NB4 (cell line): Measurements from ENCODE around the gene HECA.
"Not testable (repeated sequence)": the region's sequence is repeated elsewhere in the genome, so short reads cannot be mapped to it uniquely, and the experiment has no call there.

ENCODE experiments used
- DNase-seq: peaks from one replicate; pipeline ENCODE4 v3.0.0; 2010; ENCODE audit warnings: low read depth
- H3K4me3 ChIP-seq: one replicate; pipeline ENCODE4 v1.5.1; 2011; ENCODE audit warnings: mild to moderate bottlenecking, low read depth, low read length, moderate library complexity
- CTCF ChIP-seq: IDR thresholded peaks from one replicate; pipeline ENCODE4 v1.5.1; 2012; ENCODE audit warnings: low read depth, low read length
- MAX ChIP-seq: IDR thresholded peaks from 2 replicates; pipeline ENCODE4 v1.6.1; 2011; ENCODE audit warnings: low read depth, low read length
- MYC ChIP-seq: IDR thresholded peaks from 2 replicates; pipeline ENCODE4 v1.6.1; 2011; ENCODE audit warnings: low read depth, low read length
- POLR2A ChIP-seq: IDR thresholded peaks from 2 replicates; pipeline ENCODE4 v1.6.1; 2011; ENCODE audit warnings: mild to moderate bottlenecking; ENCODE audit not compliant: insufficient read length; ENCODE audit errors: extremely low read depth

HECA gene

GRCh38 chr6:139198529-139199288 is 63.8 kb downstream of the HECA start:
- H3K4me3 ChIP-seq: no peak overlapping the region
- no peak for DNase-seq
- TF ChIP-seq MYC (no peak), POLR2A (no peak), MAX (no peak), CTCF (no peak)

GRCh38 chr6:139201378-139201777 is 66.5 kb downstream of the HECA start:
- TF ChIP-seq POLR2A (no peak), CTCF (no peak), MYC (no peak), MAX (no peak)
- H3K4me3 ChIP-seq: no peak overlapping the region
- no peak for DNase-seq

DNA sequence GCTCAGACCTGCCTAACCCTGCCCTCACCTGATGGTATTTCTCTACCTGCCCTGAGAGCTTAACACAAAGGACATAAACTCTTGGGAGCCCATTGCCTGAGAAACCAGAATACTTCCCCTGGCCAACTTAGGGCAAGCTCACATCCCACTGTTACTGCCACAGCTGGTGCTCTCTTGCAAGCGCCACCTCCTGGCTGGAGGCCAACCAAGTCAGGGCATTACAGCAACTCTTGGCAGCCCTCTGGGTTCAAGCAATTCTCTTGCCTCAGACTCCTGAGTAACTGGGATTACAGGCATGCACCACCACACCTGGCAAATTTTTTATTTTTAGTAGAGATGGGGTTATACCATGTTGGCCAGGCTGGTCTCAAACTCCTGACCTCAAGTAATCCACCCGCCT is 70.1 kb downstream of the HECA start:
- TF ChIP-seq POLR2A: no peak
- no peak for TF ChIP-seq CTCF
- no peak for TF ChIP-seq MYC
- TF ChIP-seq MAX: no peak
- H3K4me3 ChIP-seq: no peak overlapping the region
- DNase-seq: no peak

GRCh38 chr6:139205843-139206242 is 71.0 kb downstream of the HECA start:
- TF ChIP-seq POLR2A (no peak), CTCF (no peak), MAX (no peak), MYC (no peak)
- H3K4me3 ChIP-seq: no peak overlapping the region
- no peak for DNase-seq

DNA sequence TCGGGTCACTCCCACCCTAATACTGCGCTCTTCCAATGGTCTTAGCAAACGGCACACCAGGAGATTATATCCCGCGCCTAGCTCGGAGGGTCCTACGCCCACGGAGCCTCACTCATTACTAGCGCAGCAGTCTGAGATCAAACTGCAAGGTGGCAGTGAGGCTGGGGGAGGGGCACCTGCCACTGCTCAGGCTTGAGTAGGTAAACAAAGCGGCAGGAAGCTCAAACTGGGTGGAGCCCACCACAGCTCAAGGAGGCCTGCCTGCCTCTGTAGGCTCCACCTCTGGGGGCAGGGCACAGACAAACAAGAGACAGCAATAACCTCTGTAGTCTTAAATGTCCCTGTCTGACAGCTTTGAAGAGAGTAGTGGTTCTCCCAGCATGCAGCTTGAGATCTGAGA is 75.9 kb downstream of the HECA start:
- H3K4me3 ChIP-seq, DNase-seq: not testable (repeated sequence)

- not testable (repeated sequence) for H3K4me3 ChIP-seq, DNase-seq
These were observed 77.6 kb downstream of the HECA start for GRCh38 chr6:139212460-139212859.

- DNase-seq: peak; percentile 93
- H3K4me3 ChIP-seq: no peak overlapping the region
- peak; percentile 43; the same call in 1 of the 2 replicates for TF ChIP-seq MAX
- TF ChIP-seq POLR2A: no peak
- peak; percentile 91 for TF ChIP-seq CTCF
These were observed 84.4 kb downstream of the HECA start for GRCh38 chr6:139219271-139219729.
